Stimulated activated CD4-positive, alpha-beta T cell treated with anti-CD3 and anti-CD28 coated beads, Interleukin-2, amount 100 ng/mL, for 24 hours (primary cell): ENCODE data around the gene TELO2.
"Not testable (repeated sequence)": the region's sequence is repeated elsewhere in the genome, so short reads cannot be mapped to it uniquely, and the experiment has no call there.

ENCODE experiments used
- DNase-seq, 2 donors: peaks; one replicate each; pipeline ENCODE4 v3.0.0-alpha.2; 2020

TELO2 gene

GRCh38 chr16:1458336-1458976 lies 34.7 kb upstream of the TELO2 start:
- DNase-seq, result peak; percentile 23 to 25

GRCh38 chr16:1458977-1459341 lies 34.2 kb upstream of the TELO2 start:
- DNase-seq, result no peak

GRCh38 chr16:1459967-1460366 lies 33.2 kb upstream of the TELO2 start:
- DNase-seq, result no peak

GRCh38 chr16:1460602-1461138 lies 32.5 kb upstream of the TELO2 start:
- no peak for DNase-seq

- no peak for DNase-seq
These were observed 32.0 kb upstream of the TELO2 start for GRCh38 chr16:1461146-1461545.

- no peak for DNase-seq
These were observed 28.8 kb upstream of the TELO2 start for GRCh38 chr16:1464196-1464893.

GRCh38 chr16:1464894-1465566 lies 28.1 kb upstream of the TELO2 start:
- DNase-seq, result no peak

- DNase-seq, result no peak
These were observed 27.6 kb upstream of the TELO2 start for GRCh38 chr16:1465567-1465915.

- DNase-seq, result no peak
These were observed 27.1 kb upstream of the TELO2 start for GRCh38 chr16:1466054-1466453.

GRCh38 chr16:1466968-1467521 lies 26.1 kb upstream of the TELO2 start:
- DNase-seq, result no peak

GRCh38 chr16:1468426-1468810 lies 24.7 kb upstream of the TELO2 start:
- DNase-seq, result no peak

GRCh38 chr16:1469141-1469540 lies 24.0 kb upstream of the TELO2 start:
- DNase-seq, result not testable (repeated sequence)

- DNase-seq, result no peak
These were observed 23.4 kb upstream of the TELO2 start for GRCh38 chr16:1469693-1470201.

GRCh38 chr16:1470481-1471251 lies 22.5 kb upstream of the TELO2 start:
- DNase-seq, result no peak

GRCh38 chr16:1471569-1472194 lies 21.5 kb upstream of the TELO2 start:
- no peak for DNase-seq

- DNase-seq, result no peak
These were observed 20.2 kb upstream of the TELO2 start for GRCh38 chr16:1472974-1473373.

GRCh38 chr16:1474082-1474795 lies 18.9 kb upstream of the TELO2 start:
- no peak for DNase-seq

GRCh38 chr16:1474796-1475551 lies 18.2 kb upstream of the TELO2 start, which contains the start of gene CLCN7:
Gene CLCN7, minus strand, starts transcription at chr16:1475028. Its CDS starts 54 bp downstream, at chr16:1474974.
- DNase-seq, result peak; percentile 90 to 92

- no peak for DNase-seq
These were observed 17.5 kb upstream of the TELO2 start for GRCh38 chr16:1475552-1476114.

GRCh38 chr16:1477033-1477432 lies 16.1 kb upstream of the TELO2 start:
- no peak for DNase-seq
